ENCODE measurements around the gene FOXN3.

- TF ChIP-seq CTCF (IDR thresholded peaks at IDR 0.05) (no peak), POLR2AphosphoS5 (IDR thresholded peaks at IDR 0.05) (no peak), EP300 (IDR thresholded peaks at IDR 0.05; ENCODE audit: low read depth) (no peak), POLR2A (IDR thresholded peaks at IDR 0.05) (no peak)
Measured at GRCh38 chr14:89284333-89285058, 132.5 kb downstream of the FOXN3 start.

All from transverse colon (tissue), 4 donors.